HG03159 (cell line): ENCODE data around the gene MRPL23.

ENCODE experiments used
- ATAC-seq: cut with Tn5 transposase; IDR thresholded peaks from one replicate; pipeline ENCODE4 v1.9.1; 2021; ENCODE audit warnings: mild to moderate bottlenecking, moderate library complexity; ENCODE audit not compliant: unreplicated experiment

The MRPL23 gene

DNA sequence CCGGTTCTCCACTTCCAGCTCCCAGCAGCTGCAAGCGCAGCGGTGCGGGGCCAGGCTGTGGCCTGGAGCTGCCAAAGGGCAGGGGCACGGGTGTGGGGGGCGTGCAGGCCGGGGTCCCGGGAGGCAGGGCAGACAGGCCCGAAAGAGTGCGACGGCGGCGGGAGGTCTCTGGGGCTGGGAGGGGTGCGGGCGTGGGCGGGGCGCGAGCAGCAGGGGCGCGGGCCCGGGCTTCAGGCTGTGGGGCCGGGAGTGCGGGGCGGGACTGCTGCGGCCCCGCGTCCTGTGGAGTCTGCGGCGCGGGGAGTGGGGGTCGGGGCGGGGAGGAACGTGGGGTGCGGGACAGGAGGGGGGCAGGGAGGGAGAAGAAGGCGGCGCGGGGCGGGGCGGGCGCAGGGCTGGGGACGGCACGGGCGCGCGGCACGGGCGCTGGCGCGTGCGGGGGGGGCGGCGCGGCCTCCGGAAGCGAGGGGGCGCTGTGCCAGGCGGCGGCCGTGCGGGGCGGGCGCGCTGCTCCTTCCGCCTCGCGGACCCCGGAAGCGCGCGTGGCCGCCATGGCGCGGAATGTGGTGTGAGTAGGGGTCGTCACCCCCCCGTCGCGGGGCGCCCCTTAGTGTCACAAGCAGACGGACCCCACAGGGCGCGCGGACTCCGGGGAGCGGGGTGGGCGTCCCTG is at the start of gene MRPL23:
MRPL23 (plus strand) TSS at position 521 of the 673 bp plus-strand sequence; CDS start at position 552, 31 bp downstream.
- ATAC-seq, result no peak

DNA sequence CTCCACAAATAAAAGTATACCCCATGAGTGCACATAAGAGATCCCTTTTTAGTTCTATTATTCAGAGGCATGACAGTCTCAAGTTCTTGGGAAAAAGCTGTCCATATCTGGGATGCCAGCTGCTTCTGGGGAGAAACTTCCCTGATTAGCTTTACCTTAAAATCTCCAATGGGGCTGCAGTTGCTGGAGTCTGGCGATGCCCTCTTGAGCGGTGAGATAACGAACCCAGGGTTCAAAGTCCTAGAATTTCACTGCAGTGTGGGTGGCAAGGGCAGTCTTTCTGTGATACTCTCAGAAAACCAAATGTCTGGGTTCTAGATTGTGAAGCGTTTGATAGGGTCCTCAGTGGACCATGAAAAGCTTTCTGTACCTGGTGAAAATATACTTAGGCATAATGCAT is 48.0 kb upstream of the MRPL23 start:
- no peak for ATAC-seq

- no peak for ATAC-seq
Measured at GRCh38 chr11:1899686-1900085, 47.4 kb upstream of the MRPL23 start.

DNA sequence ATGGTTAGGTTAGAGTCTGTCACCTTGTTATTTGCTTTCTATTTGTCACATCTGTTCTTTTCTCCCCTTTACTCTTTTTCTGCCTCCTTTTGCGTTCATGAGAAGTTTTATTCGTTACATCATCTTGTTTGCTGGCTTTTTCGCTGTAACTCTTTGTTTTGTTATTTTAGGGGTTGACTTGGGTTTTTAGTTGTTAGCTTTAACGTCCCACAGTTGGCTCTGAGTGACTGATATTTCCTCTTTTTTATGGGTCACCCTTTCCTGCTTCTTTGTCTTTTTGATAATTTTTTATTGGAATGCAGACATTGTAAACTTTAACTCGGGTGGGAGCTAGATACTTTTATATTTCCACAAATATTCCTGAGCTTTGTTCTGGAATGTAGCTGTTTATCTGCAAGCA is 41.0 kb upstream of the MRPL23 start:
- no peak for ATAC-seq

GRCh38 chr11:1906611-1907423 is 40.3 kb upstream of the MRPL23 start:
- ATAC-seq, result no peak

DNA sequence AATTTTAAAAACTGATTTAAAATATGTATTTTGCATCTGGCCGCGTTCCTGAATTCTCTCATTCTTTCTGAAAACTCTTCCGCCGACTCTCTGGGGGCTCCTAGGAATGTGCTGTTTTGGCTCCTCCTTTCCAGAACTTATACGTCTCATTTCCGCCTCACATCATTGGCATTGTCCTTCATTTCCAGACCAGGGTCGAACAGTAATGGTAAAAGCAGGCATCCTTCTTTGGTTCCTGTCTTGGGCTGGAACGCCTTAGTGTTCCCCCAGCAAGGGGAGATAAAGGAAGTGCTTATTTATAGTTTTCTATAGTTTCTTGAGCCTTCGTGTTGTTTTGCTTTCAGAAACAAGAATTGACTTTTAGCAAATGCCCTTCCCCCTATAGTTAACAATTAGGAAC is 38.5 kb upstream of the MRPL23 start:
- ATAC-seq, result no peak

GRCh38 chr11:1909524-1909923 is 37.6 kb upstream of the MRPL23 start:
- no peak for ATAC-seq

- ATAC-seq, result no peak
Measured at GRCh38 chr11:1912289-1912878, 34.7 kb upstream of the MRPL23 start.

GRCh38 chr11:1913271-1914060 is 33.7 kb upstream of the MRPL23 start:
- ATAC-seq, result no peak

- no peak for ATAC-seq
Measured at GRCh38 chr11:1915795-1916131, 31.4 kb upstream of the MRPL23 start.

- ATAC-seq, result no peak
Measured at GRCh38 chr11:1916132-1916985, 30.8 kb upstream of the MRPL23 start.

GRCh38 chr11:1916986-1917522 is 30.1 kb upstream of the MRPL23 start:
- ATAC-seq, result no peak

- no peak for ATAC-seq
Measured at GRCh38 chr11:1917523-1918435, 29.4 kb upstream of the MRPL23 start.

GRCh38 chr11:1918436-1919315 is 28.5 kb upstream of the MRPL23 start:
- ATAC-seq, result no peak

DNA sequence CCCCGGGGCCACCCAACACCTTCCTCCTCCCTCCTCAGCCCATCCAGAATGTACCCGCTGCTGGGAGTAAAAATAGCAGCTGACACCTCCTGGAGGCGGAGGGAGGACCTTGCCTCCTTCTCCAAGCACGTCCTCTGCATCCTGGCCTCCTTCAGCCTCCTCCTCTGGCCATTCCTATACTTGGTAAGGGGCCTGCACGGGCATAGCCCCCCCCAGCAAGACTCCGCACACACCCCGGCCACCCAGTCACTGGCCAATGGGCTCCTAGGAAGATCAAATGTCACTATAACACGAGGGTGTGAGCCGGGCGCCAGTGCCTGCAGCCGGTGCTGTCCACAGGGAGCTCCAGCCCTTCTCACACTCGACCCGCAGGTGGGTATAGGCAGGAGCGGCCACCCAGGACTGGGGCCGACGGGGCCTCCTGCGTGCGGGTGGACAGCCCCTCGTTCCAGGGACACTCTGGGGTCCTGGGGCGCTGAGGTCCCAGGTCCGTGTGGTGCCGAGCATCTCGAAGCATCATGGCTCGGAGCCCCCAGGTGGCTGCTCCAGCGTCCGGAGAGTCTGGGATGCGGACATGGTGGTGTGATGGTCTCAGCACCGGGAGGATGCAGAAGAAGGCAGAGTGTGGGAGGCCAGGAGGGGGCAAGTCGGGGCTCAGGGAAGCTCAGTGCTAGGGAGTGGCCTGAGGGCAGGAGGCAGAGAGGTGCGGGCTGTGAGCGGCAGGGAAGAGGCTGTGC is 27.6 kb upstream of the MRPL23 start, which contains the start of gene TNNT3:
TNNT3 (plus strand) TSS at position 313 of the 737 bp plus-strand sequence. CDS start 3,172 bp downstream, outside the sequence.
- no peak for ATAC-seq

DNA sequence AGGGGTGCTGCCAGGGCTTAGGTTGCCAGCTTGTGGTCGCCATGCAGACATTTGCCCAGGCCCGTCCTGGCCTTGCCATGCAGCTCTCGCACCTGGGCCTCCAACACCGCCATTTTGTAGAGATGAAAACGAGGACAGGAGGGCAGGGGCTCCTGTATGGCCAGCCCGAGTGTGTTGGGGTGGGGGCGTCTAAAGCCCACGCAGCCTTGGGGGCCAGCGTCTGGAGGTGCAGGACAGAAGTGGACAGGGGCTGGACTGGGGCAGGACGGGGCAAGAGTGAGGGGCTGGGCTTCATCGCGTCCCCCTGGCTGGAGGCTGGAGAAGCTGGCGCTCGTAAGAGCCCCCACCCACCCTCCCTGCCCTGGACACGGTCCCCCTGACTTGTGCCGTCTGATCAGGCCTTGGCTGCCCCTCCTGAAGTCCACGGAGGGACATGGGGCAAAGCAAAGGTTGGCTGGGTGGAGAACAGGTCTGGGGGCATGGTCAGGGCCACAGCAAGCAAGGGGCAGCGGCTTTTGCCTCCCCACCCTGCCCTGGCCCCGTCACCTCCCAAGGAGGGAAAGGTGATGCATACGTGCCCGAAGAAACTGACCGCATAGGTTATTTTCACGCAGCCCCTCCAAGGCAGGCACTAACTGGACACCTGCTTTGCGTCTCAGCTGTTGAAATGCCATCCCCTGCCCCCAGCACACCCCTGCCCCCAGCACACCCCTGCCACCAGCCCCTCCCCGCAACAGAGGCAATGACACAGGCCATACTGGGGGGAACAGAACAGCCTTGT is 26.8 kb upstream of the MRPL23 start:
- no peak for ATAC-seq
